Activated CD4-positive, alpha-beta T cell treated with anti-CD3 and anti-CD28 coated beads, Interleukin-2, amount 50 U/mL, for 4 hours (primary cell): ENCODE data around the gene MX1.
"Not testable (repeated sequence)": the region's sequence is repeated elsewhere in the genome, so short reads cannot be mapped to it uniquely, and the experiment has no call there.

Experiments
- DNase-seq, 2 experiments: peaks; one replicate each; pipeline ENCODE4 v3.0.0-alpha.2; 2020

MX1 gene

DNA sequence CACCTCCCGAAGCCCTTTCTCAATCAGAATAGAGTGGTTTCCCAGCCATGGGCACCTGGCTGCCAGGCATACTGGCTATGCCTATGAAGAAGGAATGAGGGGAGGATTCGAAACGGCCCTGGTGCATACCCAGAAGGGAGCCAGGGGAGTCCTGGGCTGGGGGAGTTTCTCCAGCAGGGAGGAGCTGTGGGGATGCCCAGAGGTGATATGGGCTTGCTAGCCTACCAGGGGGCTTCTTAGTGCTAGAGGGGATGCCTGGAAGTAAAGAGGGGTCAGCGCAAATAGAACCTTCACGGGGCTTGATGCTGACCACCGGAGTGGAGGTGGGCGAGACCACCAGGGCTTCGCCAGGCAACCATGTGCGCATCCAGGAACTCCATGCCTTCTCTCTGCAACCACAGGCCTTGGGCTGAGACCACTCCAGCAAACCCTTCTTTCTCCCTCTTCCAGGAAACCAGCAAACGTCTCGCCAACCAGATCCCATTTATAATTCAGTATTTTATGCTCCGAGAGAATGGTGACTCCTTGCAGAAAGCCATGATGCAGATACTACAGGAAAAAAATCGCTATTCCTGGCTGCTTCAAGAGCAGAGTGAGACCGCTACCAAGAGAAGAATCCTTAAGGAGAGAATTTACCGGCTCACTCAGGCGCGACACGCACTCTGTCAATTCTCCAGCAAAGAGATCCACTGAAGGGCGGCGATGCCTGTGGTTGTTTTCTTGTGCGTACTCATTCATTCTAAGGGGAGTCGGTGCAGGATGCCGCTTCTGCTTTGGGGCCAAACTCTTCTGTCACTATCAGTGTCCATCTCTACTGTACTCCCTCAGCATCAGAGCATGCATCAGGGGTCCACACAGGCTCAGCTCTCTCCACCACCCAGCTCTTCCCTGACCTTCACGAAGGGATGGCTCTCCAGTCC lies 18.2 kb upstream of the MX1 start:
- DNase-seq, result no peak

DNA sequence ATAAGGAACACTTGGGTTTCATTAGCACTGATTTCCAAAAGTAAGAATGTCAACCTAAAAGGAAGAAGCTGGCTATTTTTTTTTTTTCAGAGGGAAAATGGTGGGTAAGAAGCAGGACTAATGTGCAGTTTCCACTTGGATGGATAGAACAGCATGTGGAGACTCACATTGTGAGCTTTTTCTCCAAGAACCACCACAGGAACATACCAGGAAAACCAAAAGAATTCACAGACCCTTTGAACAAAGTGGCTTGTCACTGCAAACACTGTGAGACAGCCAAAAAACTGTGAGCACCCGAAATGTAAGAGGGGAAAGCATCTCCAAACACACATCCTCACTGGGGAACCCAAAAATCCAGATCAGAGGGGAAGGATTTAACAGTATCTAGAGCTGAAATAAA lies 15.7 kb upstream of the MX1 start:
- DNase-seq, result no peak

DNA sequence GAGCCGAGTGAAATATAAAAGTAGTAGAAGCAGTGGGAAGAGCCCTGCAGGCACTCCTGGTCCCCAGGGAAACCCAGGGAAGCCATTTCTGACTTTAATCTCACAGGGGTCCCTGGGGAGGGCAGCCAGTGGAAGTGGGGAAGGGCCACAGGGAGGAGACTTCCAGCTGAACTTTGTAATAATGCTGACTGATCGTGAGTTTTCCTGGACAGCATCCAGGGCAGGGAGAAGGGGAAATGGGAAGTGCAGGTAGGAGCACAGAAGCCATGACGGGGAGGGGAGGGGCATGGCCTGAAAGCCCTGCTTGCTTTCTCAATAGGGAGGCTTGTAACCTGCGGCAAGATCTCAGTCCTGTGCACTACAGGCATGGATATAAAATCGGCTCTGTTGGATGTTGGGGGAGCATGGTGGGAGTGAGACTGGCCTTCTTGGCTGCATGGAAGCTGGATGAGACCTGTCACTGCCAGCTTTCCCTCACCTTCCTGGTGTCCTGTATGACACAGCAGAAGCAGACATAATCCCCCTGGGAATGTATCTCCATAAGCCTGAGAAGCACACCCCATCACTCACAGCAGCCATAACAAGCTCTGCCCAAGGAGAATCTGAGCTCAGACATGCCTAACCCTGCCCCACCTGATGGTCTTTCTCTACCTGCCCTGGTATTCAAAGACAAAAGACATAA lies 15.1 kb upstream of the MX1 start:
- DNase-seq, result no peak

DNA sequence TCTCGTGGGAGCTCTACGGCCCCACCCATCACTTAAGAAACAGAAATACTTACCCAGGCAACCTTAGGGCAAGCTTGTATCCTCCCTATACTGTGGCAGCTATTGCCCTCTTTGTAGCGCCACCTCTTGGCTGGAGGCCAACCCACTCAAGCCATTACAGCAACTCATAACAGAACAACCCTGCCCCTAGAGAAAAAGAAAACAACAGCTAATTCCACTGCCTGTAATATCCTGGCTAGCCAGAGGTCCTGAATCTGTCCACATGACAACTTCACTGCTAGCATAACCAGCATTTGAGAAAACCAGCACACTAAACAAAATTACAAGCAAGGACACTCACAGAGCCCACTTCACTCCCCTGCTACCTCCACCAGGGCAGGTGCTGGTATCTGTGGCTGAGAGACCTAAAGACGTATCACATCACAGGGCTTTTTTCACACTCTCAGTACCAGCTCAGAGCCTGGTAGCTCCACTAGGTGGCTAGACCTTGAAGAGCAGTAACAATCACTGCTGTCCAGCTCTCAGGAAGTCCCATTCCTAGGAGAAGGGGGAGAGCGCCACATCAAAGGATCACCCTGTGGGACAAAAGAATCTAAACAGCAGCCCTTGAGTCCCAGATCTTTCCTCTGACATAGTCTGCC lies 14.5 kb upstream of the MX1 start:
- no peak for DNase-seq

DNA sequence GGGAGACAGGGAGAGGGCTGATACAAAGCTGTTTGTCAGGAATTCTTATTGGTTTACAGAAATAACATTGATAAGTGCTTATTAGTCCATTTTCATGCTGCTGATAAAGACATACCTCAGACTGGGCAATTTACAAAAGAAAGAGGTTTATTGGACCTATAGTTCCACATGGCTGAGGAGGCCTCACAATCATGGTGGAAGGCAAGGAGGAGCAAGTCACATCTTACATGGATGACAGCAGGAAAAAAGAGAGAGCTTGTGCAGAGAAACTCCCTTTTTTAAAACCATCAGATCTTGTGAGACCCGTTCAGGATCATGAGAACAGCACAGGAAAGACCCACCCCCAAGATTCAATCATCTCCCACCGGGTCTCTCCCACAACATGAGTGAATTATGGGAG lies 8.5 kb upstream of the MX1 start:
- not testable (repeated sequence) for DNase-seq

DNA sequence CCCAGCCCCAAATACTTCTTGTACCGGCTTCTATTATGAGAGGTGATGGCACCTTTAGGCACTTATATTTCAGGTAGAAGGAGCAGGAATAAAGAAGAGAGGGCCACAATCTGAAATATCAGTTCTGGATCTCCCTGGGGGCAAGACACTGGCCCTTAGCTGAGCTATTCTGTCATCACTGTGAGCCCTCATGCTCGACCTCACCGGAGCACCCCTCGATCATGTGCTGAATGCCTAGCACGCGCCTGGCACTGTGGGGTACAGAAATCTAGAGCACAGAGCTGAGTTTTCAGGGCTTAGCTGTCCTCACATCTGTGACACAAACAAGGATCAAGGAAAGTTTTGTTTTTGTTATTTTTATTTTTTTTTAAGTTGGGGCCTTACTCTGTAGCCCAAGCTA lies 7.6 kb upstream of the MX1 start:
- no peak for DNase-seq

DNA sequence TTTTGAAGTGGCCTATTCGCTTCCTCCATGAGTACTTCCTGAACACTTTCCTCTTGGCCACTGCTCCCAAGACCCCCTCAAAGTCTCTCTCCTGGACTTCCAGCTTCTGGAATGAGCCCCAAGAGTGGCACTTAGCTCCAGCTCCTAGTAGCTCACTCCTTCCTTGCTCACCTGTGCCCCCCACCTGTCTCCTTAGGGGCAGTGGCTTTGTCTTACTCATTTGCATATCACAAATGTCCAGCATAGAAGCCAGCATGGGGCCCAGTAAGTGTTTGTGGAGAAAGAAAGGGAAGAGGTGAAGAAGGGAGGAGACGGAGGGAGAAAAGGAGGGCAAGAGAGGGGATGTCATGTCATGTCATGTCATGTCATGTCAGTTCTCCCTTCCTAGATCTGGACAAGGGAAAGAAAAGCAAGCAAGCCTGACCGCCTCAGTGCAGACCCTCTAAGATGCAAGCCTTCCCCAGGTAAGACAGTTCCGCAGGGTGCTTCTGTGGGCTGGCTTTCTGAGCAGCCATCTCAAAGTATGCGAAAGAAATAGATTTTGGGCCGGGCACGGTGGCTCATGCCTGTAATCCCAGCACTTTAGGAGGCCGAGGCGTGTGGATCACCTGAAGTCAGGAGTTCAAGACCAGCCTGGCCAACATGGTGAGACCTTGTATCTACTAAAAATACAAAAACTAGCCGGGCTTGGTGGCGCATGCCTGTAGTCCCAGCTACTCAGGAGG lies 6.9 kb upstream of the MX1 start:
- no peak for DNase-seq

DNA sequence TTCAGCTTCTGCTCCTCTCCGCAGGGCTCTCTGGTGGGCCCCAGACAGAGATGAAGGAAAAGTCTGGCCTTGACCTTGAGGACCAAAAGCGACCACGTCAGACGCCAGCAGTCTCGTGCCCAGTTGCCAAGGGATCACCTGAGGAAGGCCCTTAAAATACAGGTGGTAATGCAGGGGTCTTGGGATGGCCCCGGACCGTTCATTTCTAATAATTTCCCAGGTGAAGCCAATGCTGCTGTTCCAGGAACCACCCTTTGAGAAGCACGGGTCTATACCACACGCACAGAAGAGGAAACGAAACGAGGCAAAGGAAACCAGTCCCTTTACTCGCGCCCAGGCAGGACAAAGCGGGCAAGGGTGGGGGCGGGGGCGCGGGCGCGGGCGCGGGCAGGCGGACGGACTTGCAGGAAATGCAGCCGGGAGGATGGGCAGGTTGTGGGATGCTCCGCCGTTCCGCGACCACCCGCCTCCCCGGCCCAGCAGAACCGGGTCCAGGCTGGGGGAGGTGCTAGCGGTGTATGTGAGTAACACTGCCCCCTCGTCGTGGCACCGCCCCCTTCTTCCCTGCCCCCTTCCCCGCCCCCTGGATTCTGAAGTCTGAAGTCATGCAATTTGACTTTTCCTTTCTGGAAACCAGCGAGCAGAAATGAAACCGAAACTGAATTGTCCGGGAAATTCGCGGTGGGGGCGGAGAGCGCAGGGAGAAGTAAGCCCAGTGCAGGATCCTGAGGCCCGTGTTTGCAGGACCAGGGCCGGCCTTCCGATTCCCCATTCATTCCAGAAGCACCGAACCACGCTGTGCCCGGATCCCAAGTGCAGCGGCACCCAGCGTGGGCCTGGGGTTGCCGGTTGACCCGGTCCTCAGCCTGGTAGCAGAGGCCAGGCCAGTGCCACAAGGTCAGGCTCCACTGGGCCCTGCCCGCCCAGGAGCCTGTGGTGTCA lies 5.8 kb upstream of the MX1 start:
- peak; percentile 51 for DNase-seq

DNA sequence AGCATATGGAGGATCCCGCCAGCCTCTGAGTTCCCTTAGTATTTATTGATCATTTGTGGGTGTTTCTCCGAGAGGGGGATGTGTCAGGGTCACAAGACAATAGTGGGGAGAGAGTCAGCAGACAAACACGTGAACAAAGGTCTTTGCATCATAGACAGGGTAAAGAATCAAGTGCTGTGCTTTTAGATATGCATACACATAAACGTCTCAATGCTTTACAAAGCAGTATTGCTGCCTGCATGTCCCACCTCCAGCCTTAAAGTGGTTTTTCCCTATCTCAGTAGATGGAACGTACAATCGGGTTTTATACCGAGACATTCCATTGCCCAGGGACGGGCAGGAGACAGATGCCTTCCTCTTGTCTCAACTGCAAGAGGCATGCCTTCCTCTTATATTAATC lies 5.0 kb upstream of the MX1 start:
- not testable (repeated sequence) for DNase-seq

DNA sequence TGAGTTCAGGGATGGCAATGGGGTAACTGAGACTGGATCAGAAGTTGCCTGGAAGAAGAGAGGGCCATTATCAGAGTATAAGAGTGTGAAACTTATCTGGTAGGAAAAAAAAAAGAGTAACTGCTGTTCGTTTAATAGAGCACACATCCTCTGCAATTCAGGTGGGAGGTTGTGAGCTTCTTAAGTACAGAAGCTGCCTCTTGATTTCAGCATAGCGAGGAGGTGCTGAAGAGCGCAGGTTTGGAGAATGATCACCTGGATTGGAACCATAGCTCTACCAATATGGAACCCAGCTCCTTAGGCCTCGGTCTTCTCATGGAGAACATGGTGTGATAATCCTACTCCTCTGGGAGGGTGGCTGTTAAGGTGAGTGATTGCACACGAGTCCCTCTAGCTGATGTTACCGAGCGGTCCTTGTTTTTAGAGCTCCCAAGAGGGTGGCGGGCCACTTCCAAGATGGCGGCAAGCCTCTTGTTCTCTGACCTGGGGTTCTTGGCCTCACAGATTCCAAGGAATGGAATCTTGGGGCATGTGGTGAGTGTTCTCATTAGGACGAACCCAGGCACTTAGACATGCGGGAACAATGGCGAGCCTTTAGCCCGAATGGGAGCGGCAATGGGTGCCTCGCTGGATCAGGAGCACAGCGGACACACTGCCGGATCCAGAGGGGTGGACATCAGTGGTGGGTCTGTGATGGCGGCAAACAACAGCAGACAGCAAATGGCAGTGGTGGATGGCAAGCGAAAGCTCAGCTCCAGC lies 3.3 kb upstream of the MX1 start:
- no peak for DNase-seq

DNA sequence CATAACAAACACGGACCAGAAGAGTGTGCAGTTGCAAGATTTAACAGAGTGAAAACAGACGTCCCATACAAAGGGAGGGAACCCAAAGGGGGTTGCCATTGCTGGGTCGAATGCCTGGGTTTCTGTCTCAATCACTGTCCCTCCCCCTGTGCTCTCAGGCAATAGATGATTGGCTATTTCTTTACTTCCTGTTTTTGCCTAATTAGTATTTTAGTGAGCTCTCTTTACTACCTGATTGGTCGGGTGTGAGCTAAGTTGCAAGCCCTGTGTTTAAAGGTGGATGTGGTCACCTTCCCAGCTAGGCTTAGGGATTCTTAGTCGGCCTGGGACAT lies 2.8 kb upstream of the MX1 start:
- not testable (repeated sequence) for DNase-seq

DNA sequence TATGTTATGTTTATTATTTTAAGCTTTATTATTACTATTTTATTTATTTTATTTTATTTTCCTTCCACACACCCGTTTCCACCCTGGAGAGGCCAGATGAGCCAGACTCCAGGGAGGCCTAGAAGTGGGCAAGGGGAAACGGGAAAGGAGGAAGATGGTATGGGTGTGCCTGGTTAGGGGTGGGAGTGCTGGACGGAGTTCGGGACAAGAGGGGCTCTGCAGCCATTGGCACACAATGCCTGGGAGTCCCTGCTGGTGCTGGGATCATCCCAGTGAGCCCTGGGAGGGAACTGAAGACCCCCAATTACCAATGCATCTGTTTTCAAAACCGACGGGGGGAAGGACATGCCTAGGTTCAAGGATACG lies 468 bp upstream of the MX1 start:
- no peak for DNase-seq

DNA sequence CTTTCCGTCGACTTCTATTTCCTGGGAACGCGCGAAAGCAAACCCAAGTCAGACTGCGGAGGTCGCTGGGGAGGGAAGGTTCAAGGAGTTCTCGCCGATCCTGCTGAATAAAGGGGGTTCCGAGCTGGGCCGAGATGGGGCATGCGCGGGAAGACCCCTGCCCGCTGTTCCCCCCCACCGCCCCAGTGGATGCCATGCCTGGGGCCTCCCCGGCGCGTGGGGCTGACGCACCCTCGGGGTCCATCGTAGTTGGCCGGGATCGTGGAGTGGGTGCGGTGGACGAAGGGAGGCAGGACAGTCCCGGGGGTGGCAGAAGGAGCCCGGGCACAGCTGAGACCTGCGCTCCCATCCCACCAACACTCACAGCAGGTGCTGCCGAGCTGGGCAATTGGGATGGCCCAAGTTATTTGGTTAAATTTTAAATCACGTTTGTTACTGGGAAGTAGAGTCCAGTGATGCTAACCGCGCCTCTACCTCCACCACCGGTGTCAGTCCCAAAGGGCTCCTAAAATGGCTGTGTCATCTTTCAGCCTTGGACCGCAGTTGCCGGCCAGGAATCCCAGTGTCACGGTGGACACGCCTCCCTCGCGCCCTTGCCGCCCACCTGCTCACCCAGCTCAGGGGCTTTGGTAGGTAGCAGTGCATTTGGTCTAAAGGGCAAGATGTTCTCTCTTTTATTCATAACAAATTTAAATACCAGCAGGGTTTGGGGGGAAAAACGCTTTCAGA lies 801 bp downstream of the MX1 start:
- peak; percentile 7 to 13 for DNase-seq

DNA sequence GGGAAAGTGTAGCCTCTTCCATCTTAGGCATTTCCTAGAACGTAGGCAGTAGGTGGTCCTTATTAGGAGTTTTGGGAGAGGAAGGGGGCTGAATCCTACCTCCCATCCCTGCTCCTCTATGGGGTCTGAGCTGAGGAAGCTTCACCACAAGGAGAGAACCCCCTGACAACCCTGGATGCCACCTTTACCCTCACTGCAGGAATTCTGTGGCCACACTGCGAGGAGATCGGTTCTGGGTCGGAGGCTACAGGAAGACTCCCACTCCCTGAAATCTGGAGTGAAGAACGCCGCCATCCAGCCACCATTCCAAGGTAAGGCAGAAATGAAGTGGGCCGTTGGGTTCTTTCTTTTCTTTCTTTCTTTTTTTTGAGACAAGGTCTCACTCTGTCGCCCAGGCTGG lies 1.5 kb downstream of the MX1 start:
- DNase-seq, result no peak

DNA sequence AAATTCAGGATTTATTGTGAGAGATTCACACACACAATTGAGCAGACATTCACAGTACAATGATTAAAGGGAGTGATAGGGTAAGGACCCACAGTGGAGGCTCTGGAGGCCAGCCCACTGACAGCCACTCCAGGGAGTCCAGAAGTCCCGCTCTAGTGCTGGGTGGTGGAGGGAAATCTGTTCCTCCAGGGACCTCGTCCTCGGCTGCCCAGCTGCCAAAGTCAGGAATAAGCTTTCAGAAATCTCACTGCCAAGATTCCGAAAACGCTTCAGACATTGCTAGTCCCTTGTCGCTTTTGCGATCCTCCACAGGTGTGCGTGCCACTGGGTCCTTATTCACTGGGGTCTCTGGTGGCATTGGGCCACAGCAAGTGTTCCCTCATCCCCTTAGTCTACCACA lies 2.3 kb downstream of the MX1 start:
- no peak for DNase-seq

DNA sequence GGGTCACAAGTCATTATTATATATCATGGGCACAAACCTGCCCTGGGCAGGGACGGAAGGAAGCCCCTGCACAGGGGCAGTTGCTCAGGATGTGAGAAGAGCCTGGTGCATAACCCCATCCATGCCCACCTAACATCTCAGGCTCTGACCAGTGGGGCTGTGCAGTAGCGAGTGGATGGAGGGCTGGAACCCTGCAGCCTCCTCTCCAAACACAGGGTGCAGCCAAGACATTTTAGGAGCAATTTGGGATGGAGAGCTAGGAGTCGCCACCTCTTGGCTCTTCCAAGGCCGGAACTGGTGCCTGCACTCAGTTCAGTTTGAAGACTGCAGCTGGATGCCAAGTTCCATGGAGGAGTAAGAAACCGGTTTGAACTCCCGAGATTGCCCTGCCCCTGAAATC lies 2.8 kb downstream of the MX1 start:
- DNase-seq, result no peak

DNA sequence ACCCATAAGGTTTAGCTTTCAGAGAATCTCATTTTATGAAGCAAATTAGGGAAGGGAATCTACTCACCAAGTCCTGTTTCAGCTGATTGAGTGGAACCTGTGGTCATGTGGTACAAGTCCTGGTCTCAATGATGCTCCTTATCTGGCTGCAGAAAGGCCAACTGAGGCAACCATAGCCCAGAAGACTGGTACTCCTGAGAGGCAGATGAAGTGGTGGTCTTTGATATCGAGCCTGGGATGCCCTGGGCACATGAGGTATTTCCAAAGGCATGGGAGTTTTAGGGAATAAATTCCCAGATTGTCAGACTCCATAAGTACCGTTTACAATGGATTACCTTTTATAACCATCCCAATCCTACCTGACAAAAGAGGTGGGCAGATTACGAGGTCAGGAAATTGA lies 3.3 kb downstream of the MX1 start:
- no peak for DNase-seq

DNA sequence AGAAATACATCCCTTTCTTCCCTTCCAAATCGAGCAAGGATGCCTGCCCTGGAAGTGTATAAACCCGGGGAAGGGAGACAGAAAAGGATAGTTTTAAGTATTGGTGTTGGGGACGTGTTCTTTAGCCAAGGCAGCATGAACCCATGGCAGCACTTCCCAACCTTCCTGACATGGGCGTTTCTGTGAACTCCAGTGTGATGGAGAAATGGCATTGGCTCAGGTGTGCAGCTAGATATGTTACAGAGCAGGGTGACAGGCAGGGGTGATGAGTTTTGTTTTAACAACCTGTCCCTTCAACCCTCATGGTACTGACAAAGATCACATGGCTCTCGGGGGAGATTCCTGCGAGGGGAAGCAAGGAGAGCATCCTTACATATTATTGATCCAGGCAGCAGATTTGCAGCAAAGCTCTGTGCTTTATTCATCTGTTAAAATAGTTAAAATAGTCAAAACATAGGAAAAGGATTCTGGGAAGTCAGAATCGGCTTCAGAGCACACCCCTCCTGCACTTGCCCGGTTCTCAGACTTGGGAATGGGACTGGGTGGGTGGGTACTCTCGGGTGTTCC lies 4.0 kb downstream of the MX1 start:
- no peak for DNase-seq

DNA sequence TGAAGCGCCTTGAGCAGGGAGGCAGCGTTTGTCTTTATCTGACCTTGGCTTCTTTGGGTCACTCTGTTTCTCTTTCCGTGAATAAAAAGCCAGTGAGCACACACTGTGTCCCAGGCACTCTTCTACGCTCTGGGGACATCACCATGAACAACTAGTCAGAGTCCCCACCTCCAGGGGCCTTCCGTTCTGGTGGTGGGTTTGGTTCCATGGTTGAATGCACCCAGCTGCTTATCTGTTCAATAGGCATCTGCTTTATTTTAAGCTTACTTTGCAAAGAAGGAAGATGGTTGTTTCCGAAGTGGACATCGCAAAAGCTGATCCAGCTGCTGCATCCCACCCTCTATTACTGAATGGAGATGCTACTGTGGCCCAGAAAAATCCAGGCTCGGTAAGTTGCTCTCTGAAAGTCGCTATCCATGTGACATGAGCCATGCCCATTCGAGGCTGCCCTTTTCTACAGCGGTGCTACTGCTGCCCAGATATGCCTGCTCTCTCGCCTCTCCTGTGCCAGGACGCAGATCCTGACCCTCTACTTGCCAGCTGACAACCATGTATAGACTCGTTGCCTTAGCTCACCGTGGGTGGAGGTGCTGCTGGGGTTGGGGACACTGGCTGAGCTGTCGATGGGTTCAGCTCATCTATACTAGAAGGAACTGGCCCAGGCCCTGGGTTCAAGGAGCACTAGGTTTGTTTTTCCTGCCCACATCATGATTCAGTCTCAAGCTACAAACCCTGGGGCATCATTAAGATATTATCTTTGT lies 5.9 kb downstream of the MX1 start:
- DNase-seq, result no peak
